Sigmoid colon (tissue), 7 donors: ENCODE results near the gene ACTL8. TPM values are rescaled to one million over a fixed set of nuclear protein-coding genes. Genes with fewer than 3 reads are reported as not detected.

Source experiments
- DNase-seq: peaks from one replicate; pipeline ENCODE4 v3.0.0-alpha.2; 2019
- H3K27ac ChIP-seq, 4 donors: fragments of 200-600 bp; sonication (generic); one replicate each; pipeline ENCODE4 v1.5.1; 2016 to 2019; ENCODE audit warnings: mild to moderate bottlenecking in 1 of 4
- H3K27me3 ChIP-seq, 3 donors: fragments of 200-600 bp; sonication (generic); one replicate each; pipeline ENCODE4 v1.5.1; 2019; ENCODE audit warnings: mild to moderate bottlenecking in 1 of 3
- H3K36me3 ChIP-seq, 4 donors: fragments of 200-600 bp; sonication (generic); one replicate each; pipeline ENCODE4 v1.5.1; 2016 to 2019
- H3K4me1 ChIP-seq, 4 donors: fragments of 200-600 bp; sonication (generic); one replicate each; pipeline ENCODE4 v1.5.1; 2017 to 2019
- H3K4me3 ChIP-seq, 4 donors: fragments of 200-600 bp; sonication (generic); one replicate each; pipeline ENCODE4 v1.5.1; 2017 to 2019; ENCODE audit warnings: mild to moderate bottlenecking in 2 of 4, moderate library complexity in 1 of 4
- H3K9me3 ChIP-seq, 4 donors: fragments of 200-600 bp in 3 of 4; sonication (generic) in 3 of 4; one replicate each; pipeline versions ENCODE4 v1.5.1 to v1.6.1; 2013 to 2019
- CTCF ChIP-seq, 4 experiments: fragments of 450-650 bp in 3 of 4; fragments of 200-600 bp in 1 of 4; IDR thresholded peaks; one replicate each; pipeline ENCODE4 v1.5.1; 2016 to 2019; ENCODE audit warnings: antibody characterized with exemption in 4 of 4, mild to moderate bottlenecking in 3 of 4, moderate library complexity in 2 of 4
- EP300 ChIP-seq, 4 donors: sonication (generic); formaldehyde crosslinking; IDR thresholded peaks; one replicate each; pipeline ENCODE4 v1.6.1; 2017; ENCODE audit warnings: antibody characterized with exemption in 4 of 4
- POLR2A ChIP-seq, 2 donors: fragments of 450-650 bp; IDR thresholded peaks; one replicate each; pipeline ENCODE4 v1.6.1; 2016; ENCODE audit warnings: antibody characterized with exemption in 2 of 2, mild to moderate bottlenecking in 2 of 2, moderate library complexity in 2 of 2
- POLR2AphosphoS5 ChIP-seq, 4 donors: sonication (generic); formaldehyde crosslinking; IDR thresholded peaks; one replicate each; pipeline ENCODE4 v1.6.1; 2017; ENCODE audit warnings: antibody characterized with exemption in 4 of 4
- WGBS, 2 donors: extraction: QIAGEN DNeasy Blood & Tissue Kit; methylation state at CpG; one replicate each; pipeline ENCODE4 v1.1.7; 2013; 5-methylcytosine and 5-hydroxymethylcytosine counted together
- intact Hi-C: fragments of 100-400 bp; cut with DNase I; formaldehyde crosslinking; loops from one replicate; pipeline ENCODE4 v1.15.1; 2023
- polyA plus RNA-seq, 3 donors: library from polyadenylated mRNA; stranded (reverse); fragments of 200-250 nt; gene quantifications; one replicate each; pipeline ENCODE4 v1.2.3, GENCODE V29; 2013
- total RNA-seq, 4 donors: library from RNA; depleted of rRNA; stranded (reverse); fragments of >200 nt; gene quantifications; one replicate each; pipeline ENCODE4 v1.1.0, GENCODE V29; 2016
- donor health status: healthy with polysubstance abuse.
- donor health status: Bipolar disorder and iron deficiency.
- donor health status: healthy.

Gene ACTL8
- total and polyA plus RNA-seq, 7 donors: 0.63 TPM; not detected in 6

DNA sequence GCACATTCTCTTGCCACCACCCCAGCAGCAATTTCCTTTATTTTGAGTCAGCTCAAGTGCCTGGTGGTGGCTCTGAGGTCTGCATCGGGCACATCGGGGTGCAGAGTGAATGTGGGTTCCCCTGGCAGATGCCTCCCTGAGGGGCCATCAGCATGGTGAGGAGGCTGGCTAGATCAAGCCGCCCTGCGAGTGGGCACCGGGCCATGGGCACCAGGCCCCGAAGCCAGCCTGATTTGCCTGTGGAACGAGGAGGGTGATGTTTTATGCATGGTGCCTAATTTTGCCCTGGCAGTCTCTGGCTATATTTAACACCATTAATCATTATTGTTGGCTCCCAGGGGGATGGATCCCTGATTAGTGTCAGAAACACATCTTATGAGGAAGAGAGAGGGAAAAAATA is 36.3 kb downstream of the ACTL8 start:
- Histone ChIP-seq H3K36me3 (no peaks in the 10 kb centered on the region), H3K4me1 (peaks cover 0 to 14% (median 11%) of the 10 kb centered on the region in 4 donors), H3K9me3 (no peaks in the 10 kb centered on the region), H3K27ac (no peak overlapping the region), H3K4me3 (no peak overlapping the region), H3K27me3 (peaks cover 0 to 8% (median 0%) of the 10 kb centered on the region in 3 donors)
- WGBS, 2 donors: 91 to 95% methylated on average over 7 of the region's 7 CpGs
- TF ChIP-seq POLR2AphosphoS5 (IDR thresholded peaks at IDR 0.05) (no peak), EP300 (IDR thresholded peaks at IDR 0.05) (no peak), CTCF (IDR thresholded peaks at IDR 0.05) (no peak), POLR2A (IDR thresholded peaks at IDR 0.05) (no peak)
- no peak for DNase-seq
- intact Hi-C loops: no loop called here

- Histone ChIP-seq H3K4me1 (peaks cover 0 to 14% (median 11%) of the 10 kb centered on the region in 4 donors), H3K4me3 (no peak overlapping the region), H3K27me3 (peaks cover 0 to 5% (median 0%) of the 10 kb centered on the region in 3 donors), H3K36me3 (no peaks in the 10 kb centered on the region), H3K27ac (no peak overlapping the region), H3K9me3 (no peaks in the 10 kb centered on the region)
- 83 to 90% methylated on average over 6 of the region's 6 CpGs for WGBS, 2 donors
- TF ChIP-seq EP300 (IDR thresholded peaks at IDR 0.05) (no peak), POLR2AphosphoS5 (IDR thresholded peaks at IDR 0.05) (no peak), CTCF (IDR thresholded peaks at IDR 0.05) (no peak), POLR2A (IDR thresholded peaks at IDR 0.05) (no peak)
- intact Hi-C loops: no loop called here
- no peak for DNase-seq
Observed at GRCh38 chr1:17792421-17792820, 37.3 kb downstream of the ACTL8 start.

- TF ChIP-seq EP300 (IDR thresholded peaks at IDR 0.05) (no peak), CTCF (IDR thresholded peaks at IDR 0.05) (no peak), POLR2A (IDR thresholded peaks at IDR 0.05) (no peak), POLR2AphosphoS5 (IDR thresholded peaks at IDR 0.05) (no peak)
- H3K27ac ChIP-seq: no peak overlapping the region
- H3K36me3 ChIP-seq: no peaks in the 10 kb centered on the region
- peaks cover 0 to 14% (median 11%) of the 10 kb centered on the region in 4 donors for H3K4me1 ChIP-seq
- H3K4me3 ChIP-seq: no peak overlapping the region
- no peaks in the 10 kb centered on the region for H3K9me3 ChIP-seq
- WGBS, 2 donors: 12 to 36% methylated on average over 15 of the region's 15 CpGs
- intact Hi-C loops: no loop called here
- peaks cover 0 to 13% (median 0%) of the 10 kb centered on the region in 3 donors for H3K27me3 ChIP-seq
- DNase-seq: no peak
Observed at GRCh38 chr1:17795081-17795809, 40.1 kb downstream of the ACTL8 start.

DNA sequence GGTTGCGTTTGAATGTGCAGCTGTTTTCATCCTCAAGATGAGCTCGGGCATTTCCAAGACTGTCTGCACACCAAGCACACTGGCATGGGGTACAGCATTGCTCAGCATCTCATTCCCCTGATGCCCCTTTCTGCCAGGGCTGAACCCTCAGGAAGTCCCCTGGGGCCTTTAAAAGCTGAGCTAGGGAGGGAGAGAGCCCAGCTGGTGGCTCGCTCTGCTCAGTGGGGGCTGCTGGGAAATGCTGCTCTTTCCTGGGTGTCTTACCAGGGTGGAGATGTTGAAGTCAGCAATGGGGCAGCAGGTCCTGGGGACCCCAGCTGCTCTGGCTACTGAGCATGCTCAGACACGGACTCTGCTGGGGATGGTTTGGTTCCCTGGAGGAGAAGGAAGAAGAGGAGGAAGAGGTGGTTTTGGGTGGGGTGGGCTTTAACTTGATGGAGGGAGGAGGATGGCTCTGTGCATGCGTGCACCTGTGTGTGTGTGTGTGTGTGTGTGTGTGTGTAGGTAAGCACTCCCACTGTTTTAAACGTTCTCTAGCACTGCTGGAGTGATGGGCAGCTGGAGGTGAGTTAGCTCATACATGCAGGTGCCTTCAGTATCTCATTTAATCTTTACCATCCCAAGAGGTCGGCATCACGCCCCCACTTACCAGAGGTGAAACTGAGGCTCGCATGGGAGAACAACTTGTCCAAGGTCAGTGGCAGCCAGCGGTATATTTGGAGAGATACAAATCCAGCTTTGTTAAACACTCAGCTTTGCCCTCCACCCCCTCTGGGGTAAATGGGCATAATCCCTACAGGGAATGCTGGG is 40.9 kb downstream of the ACTL8 start:
- Histone ChIP-seq H3K36me3 (no peaks in the 10 kb centered on the region), H3K4me3 (no peak overlapping the region), H3K4me1 (peaks cover 0 to 14% (median 11%) of the 10 kb centered on the region in 4 donors), H3K27ac (no peak overlapping the region), H3K9me3 (no peaks in the 10 kb centered on the region), H3K27me3 (peaks cover 0 to 19% (median 0%) of the 10 kb centered on the region in 3 donors)
- WGBS, 2 donors: 63 to 68% methylated on average over 10 of the region's 10 CpGs
- no peak for DNase-seq
- intact Hi-C loops: no loop called here
- no peak for TF ChIP-seq POLR2A (IDR thresholded peaks at IDR 0.05)
- no peak for TF ChIP-seq EP300 (IDR thresholded peaks at IDR 0.05)
- no peak for TF ChIP-seq POLR2AphosphoS5 (IDR thresholded peaks at IDR 0.05)
- no peak for TF ChIP-seq CTCF (IDR thresholded peaks at IDR 0.05)
